ENCODE data around the gene GPR84. TPM values are rescaled to one million over a fixed set of nuclear protein-coding genes. Genes with fewer than 3 reads are reported as not detected.

The GPR84 gene
- total RNA-seq, 1 donor from 2014 or later = 1.8 TPM

DNA sequence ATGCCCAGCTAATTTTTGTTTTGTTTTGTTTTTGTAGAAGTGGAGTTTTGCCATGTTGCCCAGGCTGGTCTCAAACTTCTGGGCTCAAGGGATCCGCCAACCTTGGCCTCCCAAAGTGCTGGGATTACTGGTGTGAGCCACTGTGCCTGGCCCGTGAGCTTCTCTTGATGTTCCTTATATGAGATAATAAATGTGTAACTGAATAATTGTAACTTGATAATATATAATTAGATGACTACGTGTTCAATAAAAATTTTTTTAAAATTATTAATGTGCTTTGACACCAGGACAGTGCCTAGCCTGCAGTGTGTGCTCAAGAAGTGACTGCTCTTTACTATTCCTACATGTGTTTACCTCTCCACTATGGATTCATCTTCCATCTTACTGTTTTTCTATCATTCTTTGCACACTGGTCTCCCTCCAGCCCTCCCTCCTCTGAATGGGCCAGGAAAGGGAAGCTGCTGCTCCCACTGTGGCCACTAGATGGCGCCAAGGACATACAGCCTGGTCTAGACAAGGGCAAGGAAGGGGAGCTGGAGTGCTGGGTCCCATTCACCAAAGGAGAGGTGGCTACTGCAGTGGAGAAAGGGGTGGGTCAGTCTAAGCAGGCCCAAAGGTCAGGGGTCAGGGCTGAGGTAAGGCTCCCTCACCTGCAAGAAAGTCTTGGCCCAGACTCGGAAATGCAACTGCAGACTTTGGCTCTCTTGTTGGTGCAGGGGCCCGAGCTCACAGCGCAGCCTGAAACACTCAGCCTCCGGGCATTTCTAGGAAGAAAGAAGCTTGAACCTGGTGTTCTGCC, 34.9 kb upstream of the GPR84 start:
- peak; percentile 80 for DNase-seq (ENCODE audit: low spot score)
- Mint-ChIP-seq H3K9me3 (no peaks in the 10 kb centered on the region), H3K4me3 (ENCODE audit: low read depth) (no peak overlapping the region), H3K27ac (no peak overlapping the region), H3K4me1 (ENCODE audit: low read depth) (peaks cover 2% of the 10 kb centered on the region), H3K36me3 (ENCODE audit: low read depth) (peaks cover 80% of the 10 kb centered on the region), H3K27me3 (ENCODE audit: low read depth) (no peaks in the 10 kb centered on the region)
- intact Hi-C loops (cut with micrococcal nuclease) = loop anchor here (1.0 kb wide), 2 partner anchors 12 to 40 kb away; no protein-coding TSS in a partner anchor

DNA sequence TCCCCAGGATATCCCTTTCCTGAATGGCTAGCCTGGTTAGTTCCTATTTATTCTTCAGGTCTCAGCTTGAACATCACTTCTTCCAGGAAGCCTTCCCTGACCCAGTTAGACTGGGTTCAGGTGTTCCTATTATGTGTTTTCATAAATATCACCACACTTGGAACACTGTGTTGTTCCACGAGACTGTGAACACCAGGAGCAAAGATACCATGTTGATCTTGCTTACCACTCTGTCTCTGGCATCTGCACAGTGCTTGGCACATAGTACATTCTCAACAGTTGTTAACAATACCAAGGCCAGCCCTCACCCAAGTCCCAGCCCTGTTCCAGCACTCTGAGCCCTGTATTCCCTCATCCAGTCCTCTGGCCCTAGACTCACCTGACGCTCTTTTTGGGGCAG, 33.9 kb upstream of the GPR84 start:
- intact Hi-C loops (cut with micrococcal nuclease) = no loop called here
- Mint-ChIP-seq H3K9me3 (no peaks in the 10 kb centered on the region), H3K36me3 (ENCODE audit: low read depth) (peaks cover 73% of the 10 kb centered on the region), H3K4me1 (ENCODE audit: low read depth) (peaks cover 6% of the 10 kb centered on the region), H3K27me3 (ENCODE audit: low read depth) (no peaks in the 10 kb centered on the region), H3K4me3 (ENCODE audit: low read depth) (no peak overlapping the region), H3K27ac (no peak overlapping the region)
- DNase-seq (ENCODE audit: low spot score) = no peak

DNA sequence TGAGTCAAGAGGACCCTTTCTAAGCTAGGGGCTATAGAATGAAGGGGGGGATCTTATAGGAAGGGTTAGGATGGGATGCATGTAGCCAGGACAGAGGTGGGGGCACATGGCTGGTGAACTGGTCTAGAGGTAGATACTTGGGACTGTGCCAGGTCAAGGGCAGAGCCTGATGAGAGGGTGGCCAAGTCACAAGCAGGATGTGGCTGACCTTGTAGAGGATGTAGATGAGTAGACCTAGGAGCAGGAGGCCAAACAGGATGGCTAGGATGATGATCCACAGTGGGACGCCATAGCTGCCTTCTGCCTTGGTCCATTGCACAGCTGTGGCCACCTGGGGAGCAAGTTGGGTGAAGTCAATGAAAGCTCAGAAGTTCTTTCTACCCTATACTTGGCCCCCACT, 32.9 kb upstream of the GPR84 start:
- intact Hi-C loops (cut with micrococcal nuclease) = no loop called here
- Mint-ChIP-seq H3K36me3 (ENCODE audit: low read depth) (peaks cover 71% of the 10 kb centered on the region), H3K4me1 (ENCODE audit: low read depth) (peaks cover 8% of the 10 kb centered on the region), H3K4me3 (ENCODE audit: low read depth) (no peak overlapping the region), H3K9me3 (no peaks in the 10 kb centered on the region), H3K27ac (no peak overlapping the region), H3K27me3 (ENCODE audit: low read depth) (no peaks in the 10 kb centered on the region)
- no peak for DNase-seq (ENCODE audit: low spot score)

DNA sequence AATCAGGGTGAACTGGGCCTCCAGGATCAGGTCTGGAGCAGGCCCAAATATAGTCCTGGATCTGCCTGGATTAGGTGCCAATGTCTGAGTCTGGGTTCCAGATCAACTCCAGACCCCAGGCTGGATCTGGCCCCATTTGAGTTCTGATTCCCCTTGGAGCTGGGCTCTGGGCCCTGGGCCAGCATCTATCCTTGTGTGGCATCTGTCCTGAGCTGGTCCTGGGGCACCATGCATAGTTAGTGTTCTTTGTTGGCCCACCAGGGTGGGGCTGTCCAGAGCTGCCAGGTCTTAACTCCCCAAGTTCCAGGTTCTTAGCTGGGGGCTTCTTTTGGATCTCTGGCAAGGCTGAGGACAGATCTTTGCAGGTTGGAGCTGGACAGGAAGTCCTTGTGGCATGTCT, 31.3 kb upstream of the GPR84 start:
- Mint-ChIP-seq H3K27ac (no peak overlapping the region), H3K27me3 (ENCODE audit: low read depth) (no peaks in the 10 kb centered on the region), H3K4me1 (ENCODE audit: low read depth) (peaks cover 13% of the 10 kb centered on the region), H3K36me3 (ENCODE audit: low read depth) (peaks cover 63% of the 10 kb centered on the region), H3K9me3 (no peaks in the 10 kb centered on the region), H3K4me3 (ENCODE audit: low read depth) (no peak overlapping the region)
- no peak for DNase-seq (ENCODE audit: low spot score)
- intact Hi-C loops (cut with micrococcal nuclease) = no loop called here

DNA sequence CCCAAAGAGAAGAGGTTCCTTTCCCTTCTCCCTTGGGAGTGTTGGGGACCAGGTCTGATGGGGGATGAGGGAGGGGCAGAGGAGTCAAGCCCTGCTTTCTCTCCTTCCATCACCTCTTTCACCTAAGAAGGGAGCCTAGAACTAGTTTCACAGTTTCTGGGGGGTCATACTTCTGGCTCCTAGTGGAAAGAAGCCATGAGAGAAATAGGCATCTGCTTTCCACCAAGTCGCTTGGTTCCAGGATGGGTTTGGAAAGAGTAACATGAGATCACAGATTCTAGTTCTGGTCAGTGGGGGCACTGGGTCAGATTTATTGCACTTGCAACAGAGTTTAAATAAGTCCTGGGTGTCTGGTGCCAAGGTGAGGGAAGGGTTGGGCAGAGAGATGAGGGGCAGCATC, 30.7 kb upstream of the GPR84 start:
- Mint-ChIP-seq H3K4me3 (ENCODE audit: low read depth) (no peak overlapping the region), H3K4me1 (ENCODE audit: low read depth) (peaks cover 13% of the 10 kb centered on the region), H3K36me3 (ENCODE audit: low read depth) (peaks cover 58% of the 10 kb centered on the region), H3K27ac (no peak overlapping the region), H3K27me3 (ENCODE audit: low read depth) (no peaks in the 10 kb centered on the region), H3K9me3 (no peaks in the 10 kb centered on the region)
- intact Hi-C loops (cut with micrococcal nuclease) = no loop called here
- DNase-seq (ENCODE audit: low spot score) = no peak

DNA sequence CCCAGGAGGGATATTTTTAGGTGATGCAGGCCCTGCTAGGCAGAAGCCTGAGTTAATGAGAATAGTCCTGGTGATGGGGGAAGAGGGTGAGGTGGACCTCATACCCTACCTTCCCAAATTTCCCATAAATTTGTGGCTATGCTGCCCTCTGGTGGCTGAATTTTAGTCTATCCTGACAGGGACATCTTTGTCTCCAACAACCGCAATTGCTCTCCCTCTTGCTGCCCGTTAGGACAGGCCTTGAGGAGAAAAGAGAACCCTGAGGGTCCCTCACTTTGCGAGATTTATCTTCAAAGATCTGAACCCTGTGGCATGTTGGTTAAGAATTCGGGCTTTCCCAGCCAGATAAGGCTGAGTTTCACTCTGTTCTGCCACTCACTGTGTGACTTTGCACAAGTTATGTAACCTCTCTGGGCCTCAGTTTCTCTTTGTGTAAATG, 30.0 kb upstream of the GPR84 start:
- H3K27ac Mint-ChIP-seq = no peak overlapping the region
- no peak for DNase-seq (ENCODE audit: low spot score)
- H3K4me3 Mint-ChIP-seq (ENCODE audit: low read depth) = no peak overlapping the region
- peaks cover 13% of the 10 kb centered on the region for H3K4me1 Mint-ChIP-seq (ENCODE audit: low read depth)
- intact Hi-C loops (cut with micrococcal nuclease) = no loop called here
- peaks cover 53% of the 10 kb centered on the region for H3K36me3 Mint-ChIP-seq (ENCODE audit: low read depth)
- H3K9me3 Mint-ChIP-seq = no peaks in the 10 kb centered on the region
- H3K27me3 Mint-ChIP-seq (ENCODE audit: low read depth) = no peaks in the 10 kb centered on the region

DNA sequence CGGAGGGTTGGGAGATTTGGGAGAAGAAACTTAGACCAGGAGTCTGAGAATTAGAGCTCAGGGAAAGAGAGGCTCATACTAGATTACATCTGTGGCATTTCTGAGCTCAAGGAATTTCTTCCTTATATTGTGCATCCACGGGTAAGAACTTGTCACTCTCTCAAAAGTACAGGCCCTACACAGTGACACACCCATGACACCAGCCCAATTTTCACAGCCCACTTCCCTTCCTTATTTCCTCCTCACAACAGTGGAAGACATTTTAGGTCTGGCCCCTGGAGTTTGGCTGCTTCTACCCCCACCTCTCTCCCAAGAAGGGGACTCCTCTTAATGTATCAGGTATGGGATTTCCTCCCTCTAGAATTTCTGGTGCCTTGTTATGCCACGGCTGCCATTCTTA, 29.5 kb upstream of the GPR84 start:
- Mint-ChIP-seq H3K9me3 (no peaks in the 10 kb centered on the region), H3K4me1 (ENCODE audit: low read depth) (peaks cover 13% of the 10 kb centered on the region), H3K27ac (no peak overlapping the region), H3K36me3 (ENCODE audit: low read depth) (peaks cover 51% of the 10 kb centered on the region), H3K27me3 (ENCODE audit: low read depth) (no peaks in the 10 kb centered on the region), H3K4me3 (ENCODE audit: low read depth) (no peak overlapping the region)
- DNase-seq (ENCODE audit: low spot score) = no peak
- intact Hi-C loops (cut with micrococcal nuclease) = no loop called here

DNA sequence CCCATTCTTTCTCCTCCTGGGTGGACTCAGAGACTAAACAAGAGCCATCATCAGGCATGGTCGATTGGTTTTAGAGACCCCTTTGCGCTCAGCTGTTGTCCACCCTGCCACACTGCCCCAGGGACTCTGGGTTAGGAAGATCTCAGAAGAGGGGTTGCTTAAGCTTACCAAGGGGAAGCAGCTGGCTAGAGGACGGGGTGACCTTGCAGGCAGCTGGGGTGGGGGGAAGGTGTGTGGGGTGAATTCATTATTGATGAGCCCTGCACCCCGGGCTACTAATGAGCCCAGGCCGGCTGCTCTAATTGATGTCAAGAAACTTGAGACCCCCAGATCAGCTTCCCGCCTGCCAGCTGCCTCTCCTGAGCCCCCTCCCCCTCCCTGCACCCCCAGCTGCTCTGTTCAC, 28.9 kb upstream of the GPR84 start:
- peaks cover 47% of the 10 kb centered on the region for H3K36me3 Mint-ChIP-seq (ENCODE audit: low read depth)
- no peak overlapping the region for H3K4me3 Mint-ChIP-seq (ENCODE audit: low read depth)
- no peak overlapping the region for H3K27ac Mint-ChIP-seq
- H3K27me3 Mint-ChIP-seq (ENCODE audit: low read depth) = no peaks in the 10 kb centered on the region
- no peaks in the 10 kb centered on the region for H3K9me3 Mint-ChIP-seq
- no peak for DNase-seq (ENCODE audit: low spot score)
- intact Hi-C loops (cut with micrococcal nuclease) = no loop called here
- H3K4me1 Mint-ChIP-seq (ENCODE audit: low read depth) = peaks cover 13% of the 10 kb centered on the region

DNA sequence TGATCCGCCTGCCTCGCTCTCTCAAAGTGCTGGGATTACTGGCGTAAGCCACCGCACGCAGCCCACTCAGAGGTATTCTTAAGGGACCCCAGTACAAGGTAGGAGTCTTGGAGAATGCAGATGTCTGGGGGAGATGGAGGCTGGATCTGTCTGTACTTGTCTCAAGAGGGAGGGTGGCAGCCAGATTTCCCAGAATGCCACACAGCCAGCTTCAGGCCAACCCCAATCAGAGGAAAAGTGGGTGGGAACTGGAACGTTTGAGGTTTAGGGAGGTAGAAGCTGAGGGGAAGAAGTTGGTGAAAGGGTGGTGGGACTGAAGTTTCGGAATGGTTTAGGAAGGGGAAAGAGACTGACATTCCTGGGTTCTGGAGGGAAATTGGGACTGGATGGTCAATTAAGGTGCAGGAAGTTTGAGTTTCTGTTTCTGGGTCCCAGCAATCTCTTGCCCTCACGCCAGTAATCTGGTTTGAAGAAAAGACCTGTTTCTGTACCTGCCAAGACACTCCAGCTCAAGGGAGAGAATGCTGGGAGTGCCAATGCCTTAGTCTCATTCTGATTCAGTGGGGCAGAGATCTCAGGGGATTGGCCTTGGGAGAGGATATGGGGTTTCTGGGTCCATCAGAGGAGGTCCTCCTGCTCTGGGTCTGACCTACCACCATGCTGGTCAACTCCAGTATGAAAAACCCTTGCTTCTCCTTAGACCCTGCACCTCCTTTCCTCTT, 28.4 kb upstream of the GPR84 start:
- Mint-ChIP-seq H3K36me3 (ENCODE audit: low read depth) (peaks cover 41% of the 10 kb centered on the region), H3K4me1 (ENCODE audit: low read depth) (peaks cover 13% of the 10 kb centered on the region), H3K9me3 (no peaks in the 10 kb centered on the region), H3K27ac (no peak overlapping the region), H3K27me3 (ENCODE audit: low read depth) (no peaks in the 10 kb centered on the region), H3K4me3 (ENCODE audit: low read depth) (no peak overlapping the region)
- intact Hi-C loops (cut with micrococcal nuclease) = no loop called here
- DNase-seq (ENCODE audit: low spot score) = no peak

DNA sequence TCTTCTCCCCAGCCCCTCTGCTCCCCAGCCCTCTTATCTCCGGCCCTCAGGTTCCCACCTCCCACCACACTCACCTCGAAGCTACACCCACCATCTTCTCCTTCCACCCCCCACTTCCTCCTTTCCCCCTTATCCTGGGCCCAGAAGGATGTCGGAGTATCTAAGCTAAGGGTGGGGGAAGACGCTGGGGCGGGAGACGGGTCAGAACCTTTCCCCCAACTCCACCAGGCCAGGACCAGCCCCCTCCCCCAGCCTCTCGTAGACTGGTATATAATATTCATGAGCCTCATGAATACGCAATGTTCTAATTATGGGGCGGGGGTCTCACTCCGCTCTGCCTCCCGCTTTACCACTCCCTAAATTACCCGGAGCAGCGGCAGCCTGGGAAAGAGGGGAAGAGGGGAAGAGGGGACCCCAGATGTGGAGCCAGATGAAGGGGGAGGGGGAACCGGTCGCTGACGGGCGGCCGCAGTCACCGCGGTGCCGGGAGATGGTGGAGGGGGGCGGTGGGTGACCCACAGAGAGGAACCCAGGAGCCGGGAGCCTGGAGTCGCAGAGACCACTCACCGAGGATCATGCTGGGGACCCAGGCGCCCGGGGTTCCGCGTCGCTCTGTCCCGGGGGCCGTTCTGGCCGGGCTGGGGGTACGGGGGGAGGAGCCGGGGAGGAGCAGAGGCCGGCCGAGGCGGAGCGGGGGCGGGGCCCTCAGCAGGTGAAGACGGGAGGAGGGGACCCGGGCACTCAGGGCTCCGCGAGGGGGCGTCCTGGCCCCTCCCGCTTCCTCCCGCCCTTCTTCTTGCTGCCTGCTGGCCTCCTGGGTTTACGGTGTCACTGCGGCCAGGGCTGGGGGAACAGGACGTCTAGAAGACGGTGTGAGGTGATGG, 26.6 kb upstream of the GPR84 start:
- Mint-ChIP-seq H3K4me3 (ENCODE audit: low read depth) (peak overlapping the region; percentile 47), H3K9me3 (no peaks in the 10 kb centered on the region), H3K27me3 (ENCODE audit: low read depth) (no peaks in the 10 kb centered on the region), H3K4me1 (ENCODE audit: low read depth) (peaks cover 19% of the 10 kb centered on the region), H3K36me3 (ENCODE audit: low read depth) (peaks cover 26% of the 10 kb centered on the region), H3K27ac (no peak overlapping the region)
- intact Hi-C loops (cut with micrococcal nuclease) = no loop called here
- DNase-seq (ENCODE audit: low spot score) = peak; percentile 46

DNA sequence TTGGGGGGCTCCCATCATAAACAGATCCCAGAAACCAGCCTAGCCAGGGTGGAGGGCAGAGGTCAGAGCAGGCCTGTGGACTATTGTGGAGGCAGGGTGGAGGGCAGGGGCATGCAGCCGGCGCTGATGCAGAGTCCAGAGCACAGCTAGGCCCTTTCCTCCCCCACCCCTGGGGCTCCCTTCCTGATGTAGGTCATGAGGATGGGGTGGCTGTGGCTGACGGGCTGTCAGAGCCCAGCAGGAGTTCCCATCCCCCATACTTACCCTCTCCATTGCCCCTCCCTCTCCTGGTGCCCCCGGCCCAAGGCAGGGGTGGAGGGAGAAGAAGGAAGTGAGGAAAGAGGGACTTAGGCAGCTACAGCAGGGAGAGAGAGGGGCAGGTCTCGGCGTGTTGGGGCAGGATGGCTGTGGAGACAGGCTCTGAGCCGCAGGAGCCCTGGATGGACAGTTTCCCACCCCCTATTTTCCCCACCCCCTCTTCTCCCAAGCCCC, 25.9 kb upstream of the GPR84 start:
- no peaks in the 10 kb centered on the region for H3K27me3 Mint-ChIP-seq (ENCODE audit: low read depth)
- H3K36me3 Mint-ChIP-seq (ENCODE audit: low read depth) = peaks cover 21% of the 10 kb centered on the region
- H3K9me3 Mint-ChIP-seq = no peaks in the 10 kb centered on the region
- DNase-seq (ENCODE audit: low spot score) = no peak
- H3K4me3 Mint-ChIP-seq (ENCODE audit: low read depth) = no peak overlapping the region
- H3K27ac Mint-ChIP-seq = no peak overlapping the region
- H3K4me1 Mint-ChIP-seq (ENCODE audit: low read depth) = peaks cover 19% of the 10 kb centered on the region
- intact Hi-C loops (cut with micrococcal nuclease) = no loop called here

DNA sequence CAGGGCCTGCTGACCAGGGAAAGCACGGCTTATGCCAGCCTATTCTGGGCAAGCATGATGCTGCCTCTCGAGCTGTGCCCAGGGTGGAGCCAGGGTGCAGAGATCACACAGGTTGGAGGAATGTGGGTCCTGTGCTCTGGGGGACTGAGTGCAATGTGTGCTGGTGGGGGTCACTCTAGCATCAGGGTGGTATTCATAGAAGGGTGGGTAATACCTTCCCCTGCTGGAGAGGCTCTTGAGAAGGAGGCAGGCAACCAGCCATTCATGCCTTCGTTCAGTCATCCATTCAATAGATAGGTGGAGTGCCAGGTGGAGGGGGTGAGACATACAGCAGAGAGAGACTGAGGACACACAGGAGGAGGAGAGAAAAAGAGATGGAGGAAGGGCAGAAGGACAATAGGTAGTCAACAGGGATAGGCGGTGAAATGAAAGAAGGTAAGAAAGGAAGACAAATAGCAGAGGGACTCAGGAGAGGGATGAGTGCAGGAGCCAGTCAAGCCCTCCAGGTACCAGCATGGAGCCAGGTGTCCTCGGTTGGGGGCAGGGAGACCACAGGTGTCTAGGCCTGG, 25.4 kb upstream of the GPR84 start:
- no peaks in the 10 kb centered on the region for H3K27me3 Mint-ChIP-seq (ENCODE audit: low read depth)
- H3K27ac Mint-ChIP-seq = no peak overlapping the region
- peaks cover 16% of the 10 kb centered on the region for H3K36me3 Mint-ChIP-seq (ENCODE audit: low read depth)
- H3K4me1 Mint-ChIP-seq (ENCODE audit: low read depth) = peaks cover 19% of the 10 kb centered on the region
- no peaks in the 10 kb centered on the region for H3K9me3 Mint-ChIP-seq
- H3K4me3 Mint-ChIP-seq (ENCODE audit: low read depth) = no peak overlapping the region
- intact Hi-C loops (cut with micrococcal nuclease) = no loop called here
- DNase-seq (ENCODE audit: low spot score) = no peak

Measured in activated T-helper 2 cell treated with anti-CD3 and anti-CD28 coated beads, Interferon-gamma antibody, Interleukin-2, Interleukin-4, amounts not matched to agents 10 μg/mL and 5 μg/mL and 100 μg/mL, durations not matched to agents 14 hours and 24 hours and 36 hours (primary cell).